ENCODE results near the gene AFF3.

Gene AFF3

GRCh38 chr2:99974275-99974674 is 168.1 kb downstream of the AFF3 start:
- no peak for TF ChIP-seq CEBPB (IDR thresholded peaks at IDR 0.05)

GRCh38 chr2:99971326-99971900 is 171.0 kb downstream of the AFF3 start:
- TF ChIP-seq ZBTB7A (IDR thresholded peaks at IDR 0.05; ENCODE audit: low read depth) (no peak), REST (IDR thresholded peaks at IDR 0.05; ENCODE audit: low read depth) (no peak)

DNA sequence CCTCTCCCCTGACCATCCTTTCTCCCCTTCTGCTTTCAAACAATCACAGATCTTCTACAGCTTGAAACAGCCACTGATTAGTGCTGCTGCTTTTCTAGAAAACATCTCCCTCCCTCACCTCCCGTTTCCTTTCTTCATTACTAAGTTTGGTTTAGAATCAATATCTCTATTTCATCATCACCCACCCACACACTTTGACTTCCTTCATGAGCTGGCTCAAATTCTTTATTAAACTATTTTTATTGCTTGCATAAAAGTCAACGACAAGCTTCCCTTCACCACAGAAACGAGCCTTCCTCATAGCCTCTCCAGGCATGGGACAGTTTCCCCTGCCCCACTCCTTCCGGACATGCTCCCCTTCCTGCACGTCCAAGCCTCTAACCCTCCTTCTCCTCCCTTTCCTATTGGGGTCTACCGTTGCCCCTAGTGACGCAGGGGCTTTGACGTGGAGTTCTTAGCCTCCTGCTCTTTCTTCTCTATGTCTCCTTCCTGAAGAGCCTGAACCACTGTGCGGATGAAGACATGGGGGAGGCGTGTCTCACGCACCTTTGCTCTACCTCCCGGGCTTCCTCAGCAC is 172.0 kb downstream of the AFF3 start:
- no peak for TF ChIP-seq EP300 (IDR thresholded peaks at IDR 0.05; ENCODE audit: borderline replicate concordance)
- TF ChIP-seq TCF12 (IDR thresholded peaks at IDR 0.05; ENCODE audit: low read depth) = no peak
- no peak for TF ChIP-seq TAF1 (IDR thresholded peaks at IDR 0.05; ENCODE audit: low read depth)
- TF ChIP-seq EGR1 (IDR thresholded peaks at IDR 0.05) = no peak
- TF ChIP-seq MAX (IDR thresholded peaks at IDR 0.05) = no peak
- TF ChIP-seq RAD21 (IDR thresholded peaks at IDR 0.05; ENCODE audit: low read depth) = no peak
- no peak for TF ChIP-seq FOXM1 (IDR thresholded peaks at IDR 0.05; ENCODE audit: borderline replicate concordance, low read depth)
- TF ChIP-seq NFIC (IDR thresholded peaks at IDR 0.05) = no peak
- TF ChIP-seq ZBTB7A (IDR thresholded peaks at IDR 0.05; ENCODE audit: low read depth) = no peak
- TF ChIP-seq TEAD4 (IDR thresholded peaks at IDR 0.05) = no peak
- no peak for TF ChIP-seq CREB1 (IDR thresholded peaks at IDR 0.05; ENCODE audit: low read depth)
- TF ChIP-seq REST (IDR thresholded peaks at IDR 0.05; ENCODE audit: low read depth) = no peak

- TF ChIP-seq TCF12 (IDR thresholded peaks at IDR 0.05; ENCODE audit: low read depth) (no peak), EGR1 (IDR thresholded peaks at IDR 0.05) (no peak), CREB1 (IDR thresholded peaks at IDR 0.05; ENCODE audit: low read depth) (no peak), USF1 (IDR thresholded peaks at IDR 0.05) (no peak)
Measured at GRCh38 chr2:99961196-99961913, 181.0 kb downstream of the AFF3 start.

DNA sequence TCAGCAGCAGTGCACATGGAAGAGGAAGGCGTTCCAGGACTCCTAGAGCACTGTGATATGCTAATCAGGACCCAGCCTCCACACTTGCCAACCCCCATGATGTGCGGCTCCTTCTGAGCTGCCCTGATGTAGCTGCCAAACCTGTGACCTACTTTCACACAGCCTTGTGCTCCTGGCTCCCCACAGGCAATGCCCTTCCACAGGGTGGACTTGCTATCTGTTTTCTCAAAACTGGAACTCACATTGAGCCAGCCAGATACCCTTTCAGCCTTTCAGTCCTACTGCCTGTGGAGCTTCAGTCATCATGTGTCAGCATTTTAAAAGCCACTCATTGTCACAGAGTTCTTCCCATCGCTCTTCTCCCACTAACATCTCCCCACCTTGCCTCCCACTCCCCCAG is 181.6 kb downstream of the AFF3 start:
- TF ChIP-seq REST (IDR thresholded peaks at IDR 0.05; ENCODE audit: low read depth) = no peak
- no peak for TF ChIP-seq YY1 (IDR thresholded peaks at IDR 0.05; ENCODE audit: low read depth)
- TF ChIP-seq FOXM1 (IDR thresholded peaks at IDR 0.05; ENCODE audit: borderline replicate concordance, low read depth) = no peak
- no peak for TF ChIP-seq CREB1 (IDR thresholded peaks at IDR 0.05; ENCODE audit: low read depth)
- no peak for TF ChIP-seq CEBPB (IDR thresholded peaks at IDR 0.05)
- no peak for TF ChIP-seq TAF1 (IDR thresholded peaks at IDR 0.05; ENCODE audit: low read depth)
- TF ChIP-seq EP300 (IDR thresholded peaks at IDR 0.05; ENCODE audit: borderline replicate concordance) = no peak

GRCh38 chr2:99960291-99960690 is 182.1 kb downstream of the AFF3 start:
- TF ChIP-seq CEBPB (IDR thresholded peaks at IDR 0.05) (no peak), RAD21 (IDR thresholded peaks at IDR 0.05; ENCODE audit: low read depth) (no peak), FOXM1 (IDR thresholded peaks at IDR 0.05; ENCODE audit: borderline replicate concordance, low read depth) (no peak), NFIC (IDR thresholded peaks at IDR 0.05) (no peak), REST (IDR thresholded peaks at IDR 0.05; ENCODE audit: low read depth) (no peak), CREB1 (IDR thresholded peaks at IDR 0.05; ENCODE audit: low read depth) (no peak), ZBTB7A (IDR thresholded peaks at IDR 0.05; ENCODE audit: low read depth) (no peak), MAX (IDR thresholded peaks at IDR 0.05) (no peak), EGR1 (IDR thresholded peaks at IDR 0.05) (no peak), TCF12 (IDR thresholded peaks at IDR 0.05; ENCODE audit: low read depth) (no peak), YY1 (IDR thresholded peaks at IDR 0.05; ENCODE audit: low read depth) (no peak), TAF1 (IDR thresholded peaks at IDR 0.05; ENCODE audit: low read depth) (no peak), USF1 (IDR thresholded peaks at IDR 0.05) (no peak), EP300 (IDR thresholded peaks at IDR 0.05; ENCODE audit: borderline replicate concordance) (no peak), TEAD4 (IDR thresholded peaks at IDR 0.05) (no peak)

All from Ishikawa (cell line).